DMS153 (cell line): ENCODE results near the gene ERMN.
A peak's percentile ranks its signal among the peaks of the same experiment; 100 is the strongest.

Experiments
- DNase-seq: peaks from one replicate; lab custom pipeline; 2025; lab: John Stamatoyannopoulos, UW

The ERMN gene

DNA sequence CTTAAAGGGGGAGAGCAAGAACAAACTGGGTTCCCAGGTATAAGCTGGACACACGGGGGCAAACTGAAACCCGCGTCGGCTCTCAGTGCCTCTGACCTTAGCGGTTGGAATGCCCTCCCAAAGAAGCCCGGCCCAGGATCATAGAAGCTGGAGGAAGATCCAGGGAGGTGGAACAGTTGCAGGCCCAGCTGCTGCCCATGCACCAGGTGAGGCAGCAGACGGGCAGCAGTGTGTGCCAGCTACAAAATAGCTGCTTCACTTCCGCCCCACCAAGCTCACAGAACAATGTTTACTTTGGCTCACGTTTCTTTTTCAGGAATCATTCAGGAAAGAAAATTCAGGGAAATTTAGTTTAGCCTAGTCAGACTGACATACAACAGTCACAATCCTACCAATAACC, 3.9 kb upstream of the ERMN start:
- peak; percentile 89 for DNase-seq

DNA sequence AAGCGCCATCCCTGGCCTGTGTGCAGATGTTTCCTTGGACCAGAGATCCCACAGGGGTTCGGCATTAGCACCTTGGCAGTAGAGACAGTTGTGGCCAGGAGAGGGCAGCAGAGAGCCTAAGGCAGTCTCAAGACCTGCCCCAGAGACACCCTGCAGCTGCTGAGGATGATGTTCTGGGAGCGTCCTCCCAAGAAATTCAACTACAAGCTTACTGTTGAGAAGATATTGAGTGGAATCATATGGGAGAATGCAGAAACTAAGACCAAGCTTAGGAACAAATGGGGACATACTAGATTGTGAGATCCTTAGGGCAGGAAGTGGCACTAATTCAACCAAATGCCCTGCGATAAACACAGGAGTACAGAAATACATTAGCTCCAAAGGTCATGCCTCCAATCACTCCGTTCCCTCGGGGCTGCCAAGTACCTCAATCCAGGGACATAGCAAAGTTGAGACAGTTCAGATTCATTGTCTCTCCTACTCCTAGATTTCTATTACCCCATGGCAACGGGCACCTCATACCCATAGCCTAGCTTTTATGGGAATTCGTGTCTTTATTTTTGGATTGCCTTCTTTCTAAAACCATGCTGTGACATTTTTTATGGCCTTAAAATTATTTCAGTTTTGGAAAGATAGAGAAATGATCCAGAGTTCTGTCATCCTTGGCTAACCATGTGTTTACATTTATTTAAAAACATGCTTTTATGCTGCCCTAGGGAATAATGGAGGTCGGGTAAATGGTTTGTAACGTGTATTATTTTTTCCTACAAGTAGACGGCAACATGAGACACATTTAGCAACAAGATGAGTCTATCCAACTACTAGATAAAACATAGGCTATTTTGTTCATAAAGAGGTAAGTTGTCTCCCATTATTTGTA, 2.2 kb upstream of the ERMN start:
- DNase-seq = peak; percentile 48

DNA sequence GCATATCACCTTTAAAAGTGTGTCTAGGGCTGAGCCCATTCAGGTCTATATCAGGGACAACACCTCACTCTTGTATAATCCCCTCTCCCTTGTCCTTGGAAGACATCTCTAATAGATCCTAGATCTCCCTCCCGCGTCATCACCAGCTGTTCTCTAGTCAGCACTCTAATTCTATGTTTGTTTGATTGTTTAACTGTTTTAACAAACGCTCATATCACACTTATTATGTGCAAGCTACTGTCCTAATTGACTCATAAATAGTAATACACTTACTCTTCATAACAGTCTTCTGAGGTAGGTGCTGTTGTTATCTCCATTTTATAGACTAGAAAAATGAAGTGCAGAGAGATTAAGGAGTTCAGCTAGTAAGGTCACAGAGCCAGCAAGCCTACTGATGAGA, 1.6 kb upstream of the ERMN start:
- no peak for DNase-seq

DNA sequence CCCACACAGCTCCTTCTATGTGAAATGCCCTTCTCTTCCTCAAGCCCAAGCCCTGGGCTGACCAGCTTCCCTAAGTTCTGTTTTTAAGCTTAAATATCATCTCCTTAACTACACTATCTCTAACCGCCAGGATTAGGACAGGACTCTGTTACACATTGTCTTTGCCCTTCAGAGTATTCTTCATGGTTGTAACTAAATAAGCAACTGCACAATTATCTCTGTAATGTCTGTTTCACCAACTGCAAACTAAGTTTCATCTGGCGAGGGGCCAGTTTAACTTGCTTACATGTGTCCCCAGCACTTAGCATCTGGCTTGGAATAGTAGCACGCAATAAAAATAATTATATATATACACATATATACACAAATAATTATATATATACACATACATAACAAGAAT, 1.1 kb upstream of the ERMN start:
- no peak for DNase-seq

DNA sequence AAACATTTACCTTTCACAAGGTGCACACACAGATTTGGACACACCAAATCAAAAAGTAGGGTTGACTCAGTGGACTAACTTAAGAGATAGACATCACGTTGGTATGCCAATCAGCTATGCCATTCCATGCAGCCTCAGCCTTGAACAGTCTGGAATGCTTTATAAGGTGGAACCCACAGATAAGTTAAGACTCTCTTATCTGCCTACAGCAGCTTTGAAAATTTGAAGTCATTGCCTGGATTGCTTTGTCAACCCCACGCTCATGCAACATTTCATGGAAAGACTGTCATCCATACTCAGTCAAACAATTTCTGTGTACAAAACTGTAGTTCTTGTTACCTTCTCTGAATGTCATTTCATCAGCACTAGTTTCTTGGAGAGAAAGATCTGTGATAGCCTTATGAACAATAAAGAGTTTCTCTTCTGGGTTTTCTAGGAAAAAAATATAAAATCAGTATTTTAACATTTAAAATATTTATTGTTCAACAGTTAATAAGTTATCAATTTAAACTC, 1.2 kb downstream of the ERMN start:
- no peak for DNase-seq

DNA sequence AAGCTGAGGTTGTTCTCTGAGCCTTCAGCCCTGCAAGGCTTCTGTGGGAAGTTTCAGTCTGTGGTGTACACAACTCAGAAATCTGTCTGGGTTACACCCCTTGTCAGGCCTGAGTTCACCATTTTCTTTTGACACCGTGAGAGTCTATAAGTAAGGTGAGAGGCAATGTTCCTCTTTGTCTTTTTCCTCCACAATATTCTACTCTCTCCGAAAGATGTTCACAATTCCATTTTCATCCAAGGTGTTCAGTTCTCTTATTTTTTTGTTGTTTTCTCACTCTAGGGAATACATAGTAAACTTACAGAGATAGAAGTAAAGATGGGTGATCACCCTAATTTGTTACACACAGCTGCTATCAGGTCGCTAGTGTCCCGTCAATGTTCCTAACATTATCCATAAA, 3.2 kb downstream of the ERMN start:
- DNase-seq = no peak

DNA sequence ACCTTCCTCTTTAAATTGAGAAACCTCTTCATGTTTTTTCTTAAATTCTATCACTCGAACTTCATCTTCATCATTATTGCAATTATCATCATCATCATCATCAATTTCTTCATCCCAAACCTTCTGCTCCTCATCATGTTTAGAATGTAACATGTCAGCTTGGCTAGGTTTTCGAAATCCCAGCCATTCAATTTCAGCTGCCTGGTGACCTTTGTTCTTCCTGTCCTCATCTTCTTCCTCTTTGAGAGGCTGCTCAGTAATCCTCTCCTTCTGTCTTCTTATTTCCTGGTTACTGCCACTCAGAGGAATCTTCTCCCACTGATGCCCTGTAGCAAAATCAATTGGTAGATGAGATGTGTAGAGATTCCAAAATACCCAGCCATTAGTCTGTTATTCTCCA, 4.2 kb downstream of the ERMN start:
- no peak for DNase-seq

DNA sequence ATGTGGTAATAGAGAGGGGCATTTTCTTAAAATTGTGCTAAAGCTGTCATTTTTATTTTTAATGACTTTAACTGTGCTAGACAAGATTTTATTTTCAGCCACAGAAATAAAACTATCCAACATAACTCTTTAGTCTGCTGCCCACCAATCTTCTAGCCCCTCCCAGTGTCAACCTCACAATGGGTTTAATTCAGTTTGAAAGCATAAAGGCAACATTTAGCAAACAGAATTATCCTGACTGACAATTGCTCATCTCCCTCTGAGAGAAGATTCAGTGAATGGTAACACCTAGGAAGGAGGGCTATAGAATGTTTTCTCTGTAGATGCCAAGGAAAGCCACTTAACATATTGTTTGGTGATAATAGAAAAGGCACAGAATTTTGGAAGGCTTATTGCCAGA, 5.2 kb downstream of the ERMN start:
- no peak for DNase-seq

DNA sequence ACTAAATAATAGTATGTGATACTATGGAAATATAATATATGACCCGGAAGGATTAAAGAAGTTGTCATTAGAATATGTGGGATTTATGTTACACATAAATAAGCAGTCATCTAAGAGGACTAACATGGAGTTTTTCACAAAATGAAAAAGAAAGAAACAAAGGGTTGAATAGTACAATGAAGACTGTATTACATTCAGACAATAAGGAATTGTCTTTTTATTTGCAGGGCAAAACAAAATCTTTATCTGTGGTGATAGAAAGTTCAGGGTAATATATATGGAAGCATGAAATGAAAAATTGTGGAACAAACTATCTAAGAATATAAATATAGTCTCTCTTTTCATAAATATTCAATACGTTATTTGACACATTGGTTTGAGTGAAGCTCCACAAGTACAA, 5.8 kb downstream of the ERMN start:
- DNase-seq = no peak

DNA sequence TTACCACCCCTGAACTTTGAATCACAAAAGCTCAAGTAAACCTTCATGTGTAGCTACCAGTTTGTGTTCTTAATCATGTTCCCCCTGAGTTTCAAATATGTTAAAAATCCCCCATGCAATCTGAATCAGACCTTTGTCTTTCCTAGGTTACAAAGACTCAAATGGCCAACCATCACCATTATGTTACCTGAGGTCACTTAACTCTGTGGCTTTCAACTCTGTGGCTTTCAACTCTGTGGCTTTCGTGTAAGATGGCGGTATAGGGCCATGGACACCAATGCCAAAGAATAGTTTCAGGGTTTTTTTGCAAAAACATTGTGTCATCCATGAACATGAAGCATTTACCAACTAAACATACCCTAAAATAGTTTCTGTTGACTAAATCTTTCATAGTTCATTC, 6.7 kb downstream of the ERMN start:
- no peak for DNase-seq

DNA sequence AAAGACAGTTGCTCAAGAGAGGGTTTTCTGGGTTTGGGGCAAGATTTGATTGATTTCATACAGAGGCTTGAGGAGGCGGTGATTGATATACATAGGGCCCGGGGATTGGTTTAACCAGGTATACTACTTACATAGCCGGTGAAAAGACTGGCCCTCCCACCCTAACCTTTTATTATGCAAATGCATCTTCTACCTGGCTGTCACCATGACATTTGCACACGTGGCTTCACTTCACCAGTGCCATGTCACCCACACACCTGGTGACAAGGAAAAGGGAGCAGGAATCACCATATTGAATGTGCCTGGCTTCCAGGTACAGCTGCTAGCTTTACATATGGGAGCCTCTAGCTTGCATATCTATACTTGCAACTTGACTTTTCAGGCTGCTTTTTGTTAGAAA, 9.7 kb downstream of the ERMN start:
- no peak for DNase-seq

DNA sequence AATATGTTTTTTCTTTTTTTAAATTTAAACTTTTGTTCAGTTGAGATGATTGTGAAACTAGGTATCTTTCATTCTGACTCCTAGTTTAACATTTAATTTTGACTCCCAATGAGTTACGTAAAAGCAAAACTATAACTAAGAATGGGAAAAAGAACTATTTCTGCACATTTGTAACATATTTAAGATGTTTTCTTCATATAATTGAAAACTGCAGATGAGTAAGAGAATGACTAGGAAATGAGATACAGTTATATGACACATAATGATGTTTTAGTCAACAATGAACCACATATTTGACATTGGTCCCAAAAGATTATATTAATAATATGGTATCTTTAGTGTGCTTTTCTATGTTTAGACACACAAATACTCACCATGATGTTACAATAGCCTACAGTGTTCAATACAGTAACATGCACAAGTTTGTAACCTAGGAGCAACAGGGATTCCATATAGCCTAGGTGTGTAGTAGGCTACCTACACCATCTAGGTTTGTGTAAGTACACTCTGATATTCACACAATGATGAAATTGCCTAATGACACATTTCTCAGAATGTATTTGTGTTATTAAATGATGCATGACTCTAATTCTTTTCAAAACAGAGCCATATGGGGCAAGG, 12.6 kb downstream of the ERMN start:
- DNase-seq = no peak

DNA sequence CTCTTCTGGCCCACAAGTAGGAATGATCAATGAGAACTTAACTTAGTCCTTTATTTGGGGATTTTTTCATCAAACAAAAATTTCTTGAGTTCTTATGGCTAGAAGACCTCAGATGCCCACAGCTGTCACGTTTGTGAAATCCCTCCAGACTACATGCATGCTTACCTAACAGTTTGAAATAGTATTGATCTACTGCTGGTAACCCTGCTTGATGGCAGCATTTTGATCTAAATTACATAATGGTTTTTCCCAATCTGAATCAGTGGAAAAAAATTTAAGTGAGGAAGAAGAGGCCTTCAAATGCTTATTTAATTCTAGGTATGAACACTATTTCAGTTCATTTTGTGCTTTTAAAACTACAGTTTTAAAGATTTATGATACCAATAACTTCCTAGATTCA, 13.9 kb downstream of the ERMN start:
- DNase-seq = no peak

DNA sequence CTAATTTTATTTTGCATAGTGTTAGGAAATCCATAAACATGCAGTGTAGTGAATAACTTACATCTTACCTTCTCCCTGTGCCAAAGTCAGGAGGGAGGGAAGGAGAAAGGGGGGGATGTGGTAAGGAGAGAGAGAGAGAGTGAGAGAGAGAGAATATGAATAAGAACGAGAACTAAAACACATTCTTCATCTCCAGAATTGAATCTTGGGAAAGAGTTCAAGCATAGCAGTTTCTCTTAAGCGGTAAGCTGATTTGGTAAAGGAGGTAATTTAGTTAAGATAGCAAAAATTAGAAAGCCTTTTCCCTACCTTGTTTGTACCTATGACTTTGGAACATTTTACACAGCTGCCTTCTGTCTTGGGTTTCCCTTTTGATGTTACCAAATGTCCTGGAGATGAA, 15.7 kb downstream of the ERMN start:
- no peak for DNase-seq

DNA sequence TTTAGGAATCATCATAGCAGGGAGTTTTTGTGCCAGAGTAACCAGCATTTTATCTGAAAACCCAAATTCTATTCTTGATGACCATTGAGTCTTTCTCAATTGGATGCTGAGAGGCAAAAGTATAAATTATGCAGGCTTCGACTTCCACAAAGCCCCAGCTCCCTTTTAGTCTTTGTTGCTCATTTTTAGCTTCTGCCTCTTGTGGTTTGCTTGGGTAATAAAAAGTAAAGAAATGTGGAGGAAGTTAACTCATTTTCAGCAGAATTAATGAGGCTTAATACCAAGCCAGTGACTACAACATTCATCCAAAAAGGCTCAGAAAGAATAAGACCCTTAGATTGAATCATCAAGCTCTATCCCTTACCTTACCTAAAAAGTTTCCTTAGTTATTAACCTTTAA, 18.6 kb downstream of the ERMN start:
- no peak for DNase-seq

DNA sequence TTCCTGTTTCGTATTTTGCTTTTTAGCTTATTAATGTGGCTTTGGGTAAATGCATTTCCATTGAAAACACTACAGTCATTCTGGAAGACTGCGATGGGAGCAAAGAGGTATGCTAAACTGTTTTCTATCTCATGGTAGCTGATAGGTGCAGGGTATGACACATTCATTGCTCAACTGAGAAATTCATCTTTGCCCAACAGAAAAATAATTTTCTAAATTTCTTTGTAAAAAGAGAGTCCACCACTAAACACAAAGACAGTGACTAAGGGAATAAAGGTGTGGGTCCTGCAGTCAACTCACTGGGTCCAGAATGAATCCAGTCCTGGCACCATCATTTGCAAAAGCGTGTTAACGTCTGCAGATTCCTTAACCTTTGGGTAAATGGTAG, 19.9 kb downstream of the ERMN start:
- no peak for DNase-seq

DNA sequence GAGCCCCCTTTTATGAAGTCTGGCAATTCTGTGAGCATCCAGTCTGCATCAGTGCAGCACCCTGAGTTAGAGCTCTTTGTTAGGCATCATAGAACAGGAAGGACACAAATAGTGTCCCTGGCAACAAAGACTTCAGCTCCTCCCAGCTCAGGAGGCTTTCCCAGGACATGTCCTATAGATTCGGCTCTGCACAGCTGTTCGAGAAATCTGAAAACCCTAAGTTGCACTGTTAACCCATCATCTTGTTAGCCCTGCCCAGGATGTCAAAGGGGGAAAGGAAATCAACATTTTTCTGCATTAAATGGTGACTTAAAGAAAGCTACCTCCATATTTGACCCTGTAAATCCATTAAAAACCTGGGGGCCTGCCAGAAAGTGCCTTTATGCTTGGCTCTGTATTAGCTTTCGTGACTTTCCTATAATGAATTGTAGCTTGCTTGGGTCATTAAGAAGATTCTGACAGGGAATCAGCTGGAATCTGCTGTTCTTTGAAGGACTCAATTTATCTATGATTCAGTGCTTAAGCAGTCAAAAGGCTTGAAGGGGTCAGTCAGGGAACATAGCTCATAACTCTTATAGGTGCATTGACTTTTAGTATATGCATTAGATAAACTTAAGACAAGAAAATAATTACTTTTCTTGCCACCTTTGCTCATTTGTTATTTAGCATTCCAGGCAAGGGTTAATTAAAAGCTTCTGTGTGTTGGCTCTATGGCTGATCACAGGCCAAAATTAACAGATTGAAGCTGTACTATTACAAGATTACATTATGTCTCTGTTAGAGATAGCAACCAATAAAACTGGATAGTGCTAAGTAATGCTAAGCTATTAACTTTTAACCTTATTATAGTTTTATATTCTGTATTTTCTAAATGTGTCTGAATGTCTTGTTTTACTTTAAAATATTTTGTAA, 20.6 kb downstream of the ERMN start:
- DNase-seq = no peak

DNA sequence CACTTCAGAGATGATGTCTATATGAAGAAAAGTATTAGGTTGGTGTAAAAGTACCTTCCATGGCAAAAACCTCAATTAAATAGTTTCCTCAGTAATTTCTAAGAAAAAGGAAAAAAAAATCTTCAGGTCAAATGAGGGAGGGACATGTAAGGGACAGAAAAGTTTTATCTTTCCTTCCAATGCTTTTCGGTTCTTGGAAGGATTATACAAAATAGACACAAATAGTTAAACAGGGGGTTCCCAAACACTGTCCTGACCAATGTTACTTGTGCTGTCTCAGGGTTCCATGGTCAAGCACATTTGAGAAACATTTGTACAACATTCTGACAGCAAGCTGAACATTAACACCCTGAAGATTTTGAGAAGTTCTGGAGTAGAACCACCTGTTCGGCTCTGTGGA, 22.0 kb downstream of the ERMN start:
- DNase-seq = no peak

DNA sequence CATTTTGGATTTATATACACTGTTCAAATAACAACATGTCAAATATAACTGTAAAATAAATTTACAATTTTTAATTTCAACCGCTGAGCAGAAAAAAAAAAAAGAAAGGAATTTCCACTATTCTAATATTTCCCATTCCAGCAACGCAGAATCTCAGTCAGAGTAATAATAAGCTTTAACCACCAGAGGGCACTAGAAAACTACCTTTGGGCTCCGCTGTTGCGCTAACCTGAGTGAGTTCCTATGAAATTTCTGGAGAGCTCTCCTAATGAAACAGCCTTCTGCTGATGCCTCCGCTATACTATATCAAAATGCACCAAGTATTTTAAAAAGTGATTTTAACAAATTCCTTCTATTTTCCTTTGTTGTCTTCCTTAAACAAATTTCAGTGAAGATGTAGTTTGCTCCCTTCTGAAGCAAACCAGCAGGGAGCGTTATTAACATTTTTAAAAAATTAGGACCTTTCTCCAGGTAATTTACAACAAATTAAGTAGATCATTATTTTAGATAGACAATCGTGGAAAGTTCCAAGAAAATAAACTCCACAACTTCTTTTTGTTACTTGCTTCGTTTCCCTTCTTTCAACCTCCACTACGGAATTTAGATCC, 23.0 kb downstream of the ERMN start:
- peak; percentile 7 for DNase-seq

DNA sequence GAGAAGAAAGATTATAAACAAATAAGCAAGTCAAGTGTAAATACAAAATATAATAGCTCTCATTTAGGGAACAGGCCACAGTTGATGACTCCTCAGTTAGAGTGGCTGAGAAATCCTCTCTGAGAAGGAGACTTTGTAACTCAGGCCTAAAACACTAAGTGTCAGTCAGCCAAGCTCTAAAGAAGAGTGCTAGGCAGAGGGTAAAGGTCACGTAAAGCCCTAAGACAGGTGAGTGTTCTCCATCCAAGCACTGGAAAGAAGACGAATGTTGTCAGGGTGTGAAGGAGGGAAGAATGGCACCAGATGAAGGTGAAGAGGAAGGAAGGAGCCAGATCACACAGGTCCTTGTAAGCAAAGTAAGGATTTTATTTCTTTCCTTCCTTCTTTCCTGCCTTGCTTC, 24.3 kb downstream of the ERMN start:
- no peak for DNase-seq

DNA sequence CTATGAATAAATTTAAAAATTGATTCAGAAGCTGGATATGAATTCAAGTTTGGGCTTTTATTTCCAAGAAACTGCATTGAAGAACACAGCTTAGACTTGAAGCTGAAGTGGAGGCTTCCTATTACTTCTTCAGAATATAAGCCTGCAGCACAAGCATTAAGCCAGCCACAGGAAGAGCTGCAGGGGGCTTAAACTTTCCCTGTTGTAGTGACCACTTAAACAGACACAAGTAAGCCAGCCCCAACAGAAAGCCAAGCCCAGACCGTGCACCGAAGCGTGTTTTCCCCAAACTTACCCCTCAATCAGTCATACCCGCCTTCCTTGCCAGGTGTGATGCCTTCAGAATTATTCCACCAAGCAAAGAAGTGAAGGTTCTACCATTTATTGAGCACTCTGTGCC, 28.7 kb downstream of the ERMN start:
- DNase-seq = no peak

DNA sequence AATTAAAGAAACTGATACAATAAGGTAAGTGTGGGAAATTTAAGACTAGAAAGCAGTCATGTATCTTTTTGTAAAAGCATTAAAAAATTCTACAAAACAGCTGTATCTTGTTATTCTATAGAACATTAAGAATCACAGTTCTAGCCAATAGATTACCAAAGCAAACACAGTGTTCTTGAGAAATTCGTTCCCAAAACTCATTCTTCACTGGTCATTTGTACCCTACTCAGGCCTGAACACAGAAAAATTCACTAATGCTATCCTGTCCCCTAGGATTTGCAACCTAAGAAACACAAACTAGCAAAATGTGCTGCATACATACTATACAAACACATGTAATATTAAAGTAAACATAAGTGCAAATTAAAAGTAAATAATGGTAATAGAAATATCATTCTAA, 29.1 kb downstream of the ERMN start:
- DNase-seq = no peak
